DMS114 treated with DMSO at 0.1 percent for 48 hours (cell line): ENCODE measurements around the gene MRNIP.

Experiments
- DNase-seq: peaks from one replicate; lab custom pipeline; 2025; ENCODE audit not compliant: unreplicated experiment; lab: John Stamatoyannopoulos, UW

The MRNIP gene

DNA sequence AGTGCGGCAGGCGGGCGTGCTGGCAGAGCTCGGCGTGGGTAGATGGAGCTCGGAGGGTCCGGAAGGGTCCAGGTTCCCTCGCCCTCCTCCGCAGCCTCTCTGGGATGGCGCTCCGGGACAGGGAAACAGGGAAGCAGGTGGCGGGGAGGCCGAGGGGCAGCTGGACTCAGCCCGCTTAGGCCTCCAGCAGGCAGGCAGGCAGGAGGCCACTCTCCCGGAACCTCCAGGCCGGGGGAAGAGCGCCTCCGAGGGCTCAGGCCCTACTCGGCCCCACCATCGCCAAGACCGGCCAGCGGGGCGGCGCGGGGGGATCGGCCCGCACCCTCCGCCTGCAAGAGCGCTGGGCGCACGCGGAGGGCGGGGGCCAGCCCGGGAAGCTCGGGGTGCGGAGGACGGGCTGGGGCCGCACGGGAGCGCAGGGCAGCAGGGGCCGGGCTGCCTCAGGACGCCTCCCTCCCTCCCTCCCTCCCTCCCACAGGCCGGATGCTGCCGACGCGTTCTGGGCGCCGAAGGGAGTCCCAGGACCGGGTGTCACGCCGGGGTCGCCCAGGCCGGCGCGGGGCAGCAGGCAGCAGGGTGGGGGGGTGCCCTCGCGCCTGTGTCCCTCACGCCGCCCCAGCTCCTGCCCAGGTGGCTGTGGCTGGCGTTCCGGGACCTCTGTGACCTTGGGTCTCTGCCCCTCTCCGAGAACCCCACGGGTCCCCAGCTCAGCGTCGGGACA, 52.9 kb downstream of the MRNIP start:
- DNase-seq: no peak

DNA sequence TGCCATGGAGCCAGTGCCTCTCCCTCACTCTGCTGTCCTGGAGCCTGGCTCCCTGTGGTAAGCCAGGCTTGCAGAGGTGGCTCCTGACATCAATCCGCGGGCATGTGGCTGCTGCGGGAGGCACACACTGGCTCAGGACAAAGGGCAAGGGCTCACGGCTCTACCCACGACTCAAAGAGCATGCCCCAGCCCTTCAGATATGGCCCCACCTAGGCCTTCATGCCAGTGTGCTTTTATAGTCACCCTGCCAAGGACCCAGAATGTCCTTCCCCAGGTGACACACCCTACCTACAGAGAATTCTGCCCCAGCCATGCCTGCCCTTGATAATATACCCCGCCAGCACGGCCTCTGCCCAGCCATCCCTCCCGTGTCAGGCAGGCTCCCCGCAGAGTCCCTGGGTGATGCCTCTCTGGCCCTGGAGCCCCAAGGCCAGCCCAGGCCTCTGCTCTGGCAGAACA, 53.5 kb downstream of the MRNIP start:
- DNase-seq: no peak

DNA sequence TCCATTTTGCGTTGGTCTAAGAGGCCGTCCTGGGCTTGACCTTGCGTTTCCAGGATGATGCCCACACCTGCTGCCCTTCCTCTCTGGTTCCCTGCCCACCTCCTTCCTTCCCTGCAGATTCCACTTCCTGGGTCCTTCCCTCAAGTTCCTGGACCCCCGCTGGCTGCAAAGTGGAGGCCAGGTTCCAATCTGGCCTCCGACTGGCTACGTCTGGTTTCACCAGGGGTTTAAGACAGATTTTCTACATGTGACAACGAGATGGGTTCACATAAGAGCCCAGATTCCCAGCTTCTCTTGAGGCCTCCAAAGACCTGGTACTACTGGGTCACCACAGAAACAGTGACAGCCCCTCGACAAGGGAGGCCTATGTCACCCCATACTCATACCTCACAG, 54.1 kb downstream of the MRNIP start:
- DNase-seq: no peak

DNA sequence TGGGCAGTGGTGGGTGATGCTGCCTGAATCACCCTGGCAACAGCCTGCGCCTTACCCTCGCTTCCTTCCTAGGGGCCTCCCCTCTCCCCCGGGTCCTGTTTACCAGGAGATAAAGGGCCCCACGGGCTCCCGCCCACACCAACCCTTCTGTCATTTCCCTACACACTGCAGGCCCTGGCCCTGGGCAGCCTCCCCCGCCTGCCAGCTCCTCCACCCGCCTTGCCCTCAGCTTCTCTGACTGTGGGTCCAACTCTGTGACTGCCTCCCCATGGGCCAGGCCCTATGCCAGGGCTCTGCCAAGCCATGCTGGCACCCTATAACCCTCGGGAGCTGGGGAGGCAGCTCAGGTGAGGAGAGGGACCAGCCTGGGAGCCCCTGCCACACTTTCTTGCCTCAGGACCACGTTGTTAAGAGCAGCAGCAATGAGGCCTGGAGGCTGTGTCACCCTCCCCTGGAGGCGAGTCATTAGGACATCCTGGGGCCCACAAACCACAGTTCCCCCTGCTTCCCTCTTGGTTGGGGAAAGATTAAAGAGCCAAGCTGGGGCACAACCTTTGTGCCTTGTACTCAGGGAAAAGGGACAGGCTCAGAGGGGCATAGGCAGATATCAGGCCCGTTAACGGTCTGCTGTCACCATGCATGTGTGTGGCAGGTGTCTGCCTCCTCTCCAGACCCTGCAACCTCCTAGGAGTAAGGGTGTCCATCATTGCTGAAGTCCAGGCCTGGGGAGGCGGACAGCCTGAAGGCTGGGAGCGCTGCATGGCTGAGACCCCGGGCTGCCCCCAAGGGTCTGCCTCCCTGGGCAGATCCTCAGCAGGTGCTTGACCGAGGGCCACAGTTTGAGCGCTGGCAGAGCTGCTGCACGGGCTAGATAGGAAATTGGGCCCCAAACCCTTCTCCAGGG, 54.7 kb downstream of the MRNIP start:
- no peak for DNase-seq

DNA sequence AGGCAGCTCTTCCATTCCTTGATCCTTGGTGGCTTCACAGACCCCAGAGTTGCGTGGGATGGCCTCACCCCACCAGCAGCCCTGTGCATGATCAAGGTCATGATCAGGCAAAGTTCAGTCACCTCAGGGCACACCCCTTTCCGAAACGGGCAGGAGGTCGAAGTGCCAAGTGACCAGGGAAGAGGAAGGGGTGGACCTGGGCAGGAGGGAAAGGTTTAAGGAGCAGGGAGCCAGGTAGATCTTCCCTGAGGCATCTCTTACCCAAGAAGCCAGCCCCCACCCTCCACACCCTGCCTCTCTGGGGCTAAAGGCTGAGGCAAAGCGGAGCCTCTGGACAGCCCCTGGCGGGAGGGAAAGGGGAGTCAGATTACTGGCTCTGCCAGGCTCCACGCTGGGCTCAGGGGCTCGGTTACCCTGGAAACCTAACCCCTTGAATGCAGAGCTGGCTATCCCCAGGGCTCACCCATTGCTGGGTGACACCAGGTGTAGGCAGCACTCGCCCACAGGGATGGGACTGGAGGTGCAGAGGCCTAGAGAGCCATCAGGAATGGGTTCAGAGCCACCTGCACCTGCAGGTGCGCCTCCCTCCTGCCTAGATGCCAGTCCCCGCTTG, 55.6 kb downstream of the MRNIP start:
- no peak for DNase-seq

DNA sequence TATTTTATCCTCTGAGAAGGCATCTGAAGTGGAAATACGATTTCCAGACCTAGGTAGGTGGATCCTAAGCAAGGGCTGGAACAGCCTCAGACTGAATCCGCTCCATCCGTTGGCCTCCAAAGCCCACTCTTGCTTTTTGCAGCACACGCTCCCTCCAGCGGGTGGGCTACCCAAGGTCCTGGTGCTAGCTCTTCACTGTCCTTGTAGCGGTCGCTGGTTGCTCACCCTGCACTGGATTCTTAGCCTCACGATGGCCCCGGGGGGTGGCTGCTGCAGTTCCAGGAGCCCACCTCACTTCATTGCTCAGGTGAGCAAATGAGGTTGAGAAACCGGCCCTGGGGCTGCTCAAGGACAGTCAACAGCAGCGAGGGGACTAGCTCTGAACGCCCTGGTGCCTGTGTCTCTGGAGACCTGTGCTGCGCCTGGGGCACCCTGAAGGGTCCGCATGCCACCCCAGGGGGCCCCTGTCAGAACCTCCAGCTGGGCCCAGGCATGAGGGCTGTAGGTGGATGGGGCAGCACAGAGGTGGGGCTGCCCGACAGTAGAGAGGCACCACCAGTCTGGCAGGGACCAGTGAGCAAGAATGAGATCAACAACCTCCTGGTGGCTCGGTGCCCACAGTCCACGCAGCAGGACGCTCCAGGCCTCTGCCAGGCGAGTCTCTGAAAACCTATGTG, 56.3 kb downstream of the MRNIP start:
- DNase-seq: no peak

DNA sequence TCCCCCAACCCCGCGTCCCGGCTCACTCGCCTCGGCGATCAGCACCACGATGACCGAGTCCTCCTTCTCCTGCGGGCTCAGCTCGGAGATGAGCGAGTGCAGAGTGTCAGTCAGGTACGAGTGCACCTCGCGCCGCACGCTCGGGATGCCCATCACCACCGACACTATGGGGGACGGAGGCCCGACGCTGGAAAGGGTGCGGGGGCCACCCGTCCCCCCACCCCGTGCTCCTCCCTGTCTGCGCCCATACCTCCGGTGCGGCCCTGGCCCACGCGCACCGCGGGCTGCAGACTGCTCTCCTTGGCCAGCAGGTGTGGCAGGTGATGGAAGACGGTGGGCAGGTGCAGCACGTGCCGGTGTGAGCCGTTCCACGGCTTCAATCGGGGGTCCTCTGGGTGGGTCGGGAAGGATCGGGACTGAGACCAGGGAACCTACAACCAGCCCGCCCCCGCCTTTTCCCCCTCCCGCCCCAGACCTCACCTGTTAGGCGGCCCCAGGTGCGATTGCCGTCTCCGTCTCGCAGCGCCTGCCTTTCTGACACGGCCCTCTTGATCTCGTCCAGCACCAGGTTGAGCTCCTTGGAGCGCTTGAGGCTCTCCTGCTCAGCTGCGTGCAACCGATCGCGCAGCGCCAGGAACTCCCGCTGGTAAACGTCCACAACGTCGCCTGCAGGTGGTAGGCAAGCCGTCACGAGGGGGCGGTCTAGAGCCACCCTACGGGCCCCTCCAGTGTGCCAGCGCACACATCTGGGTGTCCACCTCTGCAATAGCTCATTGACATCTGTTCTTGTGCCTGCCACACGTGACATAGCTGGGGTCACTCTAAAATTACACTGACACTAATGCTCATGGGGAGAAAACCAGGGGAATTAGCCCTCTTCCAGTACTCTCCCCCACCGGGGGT, 57.1 kb downstream of the MRNIP start:
- DNase-seq: no peak

DNA sequence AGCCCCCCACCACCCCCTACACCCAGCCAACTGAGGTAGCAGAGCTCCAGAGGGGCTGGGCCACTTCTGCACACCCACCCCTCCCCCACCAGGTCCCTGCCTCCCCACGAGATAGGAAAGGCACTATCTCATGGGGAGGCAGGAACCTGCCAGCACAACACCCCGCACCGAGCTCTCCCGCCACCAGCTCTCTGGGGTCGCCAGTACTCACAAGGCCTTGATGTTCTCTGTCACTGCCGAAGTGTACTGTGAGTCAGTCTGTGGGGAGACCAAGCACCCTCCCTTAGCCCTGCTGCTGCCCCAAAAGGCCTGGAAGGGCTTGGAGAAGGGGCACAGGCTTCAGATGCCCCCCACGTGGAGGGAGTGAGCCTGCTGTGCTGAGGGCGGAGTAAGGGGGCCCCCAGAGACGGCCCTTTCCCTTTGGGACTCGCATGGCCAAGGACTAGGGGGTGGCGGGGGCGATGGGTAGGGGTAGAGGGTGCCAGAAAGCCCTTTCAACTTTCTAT, 57.9 kb downstream of the MRNIP start:
- DNase-seq: no peak

DNA sequence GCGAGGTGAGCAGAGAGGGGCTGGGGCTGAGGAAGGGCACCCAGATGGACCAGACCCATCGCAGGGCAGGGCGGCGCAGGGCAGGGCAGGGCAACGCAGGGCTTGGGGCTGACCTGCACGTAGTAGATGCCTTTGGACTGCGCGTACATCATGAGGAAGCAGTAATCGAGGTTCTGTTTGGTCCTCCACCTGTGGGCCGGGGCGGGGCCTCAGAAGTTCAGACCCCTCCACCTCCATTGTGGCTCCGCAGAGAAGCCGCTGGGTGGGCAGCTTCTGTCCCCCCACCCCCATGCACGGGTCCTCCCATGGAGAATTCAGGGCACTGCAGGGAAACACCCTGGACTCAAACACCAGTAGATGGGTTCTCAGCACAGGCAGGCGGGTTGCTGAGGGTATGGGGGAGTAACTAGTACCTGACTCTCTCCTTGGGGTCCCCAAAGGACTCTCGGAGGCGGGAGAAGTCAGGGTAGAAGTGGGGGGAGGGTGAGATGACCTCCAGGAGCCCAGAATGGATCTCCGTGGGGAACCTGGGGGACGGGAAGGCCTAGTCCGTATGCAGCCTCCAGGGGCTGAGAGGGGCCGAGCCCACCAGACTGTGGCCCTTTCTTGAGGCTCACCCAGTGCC, 58.4 kb downstream of the MRNIP start:
- no peak for DNase-seq

DNA sequence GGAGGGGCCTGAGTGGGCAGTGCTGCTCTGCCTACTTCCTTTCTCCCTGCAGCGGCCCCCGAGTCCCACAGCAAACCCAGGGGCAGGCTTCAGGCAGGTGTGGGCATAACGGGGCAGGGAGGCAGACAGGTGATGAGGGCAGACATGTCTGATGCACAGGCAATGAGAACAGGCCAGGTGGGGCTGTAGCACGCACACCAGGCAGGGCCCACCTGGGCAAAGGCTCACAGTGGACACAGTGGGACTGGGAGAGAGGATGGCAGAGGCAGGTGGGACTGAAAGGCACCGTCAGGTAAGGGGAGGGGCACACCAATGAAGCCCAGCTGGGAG, 59.0 kb downstream of the MRNIP start:
- DNase-seq: no peak

DNA sequence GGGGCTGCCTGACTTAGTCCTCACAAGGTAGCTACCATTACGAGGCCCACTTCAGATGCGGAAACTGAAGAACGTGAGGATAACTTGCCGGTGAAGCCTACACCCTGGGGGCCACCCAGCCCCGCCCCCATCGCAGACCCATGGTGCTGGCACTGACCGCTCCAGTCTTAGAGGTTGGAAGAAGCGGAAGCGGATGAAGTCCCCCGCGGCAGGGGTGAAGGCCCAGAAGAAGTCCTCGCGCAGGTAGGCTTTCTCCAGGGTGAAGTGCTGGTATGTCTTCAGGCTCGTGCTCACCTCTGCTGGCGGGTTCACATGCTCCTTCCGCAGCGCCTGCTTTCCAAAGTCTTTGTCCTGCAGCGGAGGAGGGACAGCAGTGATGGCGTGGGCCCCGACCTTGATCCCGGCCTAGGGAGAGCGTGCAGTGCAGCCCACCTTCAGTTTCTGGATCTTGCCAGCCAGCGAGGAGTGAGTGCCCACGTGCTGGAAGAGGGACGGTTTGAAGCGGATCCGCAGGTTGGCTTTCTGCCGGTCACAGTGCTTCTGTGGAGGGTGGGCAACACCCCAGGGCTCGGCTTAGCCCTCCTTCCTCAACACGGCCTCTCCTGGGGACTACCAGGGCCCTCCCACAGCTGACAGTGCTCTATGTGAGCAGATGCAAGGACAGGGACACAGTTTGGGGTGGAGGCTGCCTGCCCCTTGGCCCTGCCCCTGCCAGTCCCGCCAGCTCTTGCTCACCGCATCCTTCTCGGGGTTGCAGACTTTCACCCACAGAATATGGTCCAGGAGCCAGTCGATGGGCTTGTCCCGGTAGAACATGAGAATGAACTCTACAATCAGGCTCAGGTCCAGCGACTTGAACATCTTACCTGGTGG, 59.6 kb downstream of the MRNIP start:
- DNase-seq: no peak

DNA sequence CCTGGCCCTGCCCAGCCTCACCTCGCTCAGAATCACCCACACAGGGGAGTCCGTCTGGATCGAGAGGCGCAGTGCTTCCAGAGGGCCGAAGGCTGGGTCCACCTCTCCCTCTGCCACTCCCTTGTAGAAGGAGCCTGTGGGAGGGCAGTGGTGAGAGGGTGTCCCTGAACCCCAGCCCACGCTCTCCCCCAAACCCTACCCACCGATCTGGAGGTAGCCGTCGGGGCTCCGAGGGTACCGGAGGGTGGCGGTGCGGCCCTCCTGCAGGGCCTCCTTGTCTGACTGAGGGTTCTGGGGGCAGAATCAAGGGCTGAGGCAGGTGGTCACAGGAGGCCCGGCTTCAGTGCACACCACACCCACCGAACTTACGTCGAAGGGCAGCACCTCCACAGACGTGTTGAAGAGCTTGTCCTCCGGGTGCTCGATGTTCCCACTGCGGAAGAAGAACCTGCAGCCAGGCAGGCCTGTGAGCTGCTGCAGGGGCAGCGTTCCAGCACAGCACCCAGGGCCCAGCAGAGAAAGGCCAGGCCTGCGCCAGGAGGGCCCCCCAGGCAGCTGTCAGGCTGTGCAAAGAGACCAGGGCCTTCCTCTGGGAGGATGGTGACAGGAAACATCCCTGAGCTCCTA, 60.4 kb downstream of the MRNIP start:
- no peak for DNase-seq

DNA sequence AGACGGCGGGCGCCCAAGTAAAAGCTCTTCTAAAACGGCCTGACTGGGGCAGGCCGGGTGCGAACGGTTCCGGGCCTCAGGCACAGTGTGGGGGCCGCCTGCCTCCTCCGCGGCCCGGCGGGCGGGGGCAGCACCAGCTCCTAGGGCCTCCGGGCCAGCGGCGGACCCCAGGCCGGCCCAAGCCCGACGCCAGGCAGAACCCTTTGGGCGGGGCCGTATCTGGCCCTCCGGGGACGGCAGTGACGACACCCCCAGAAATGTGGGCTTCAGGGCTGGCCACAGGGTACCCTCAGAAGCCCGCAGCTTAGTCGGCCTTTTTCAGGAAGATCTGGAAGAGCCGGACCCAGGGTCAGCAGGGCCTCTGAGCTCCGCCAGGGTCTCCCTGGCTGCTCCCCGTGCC, 60.9 kb downstream of the MRNIP start:
- no peak for DNase-seq

DNA sequence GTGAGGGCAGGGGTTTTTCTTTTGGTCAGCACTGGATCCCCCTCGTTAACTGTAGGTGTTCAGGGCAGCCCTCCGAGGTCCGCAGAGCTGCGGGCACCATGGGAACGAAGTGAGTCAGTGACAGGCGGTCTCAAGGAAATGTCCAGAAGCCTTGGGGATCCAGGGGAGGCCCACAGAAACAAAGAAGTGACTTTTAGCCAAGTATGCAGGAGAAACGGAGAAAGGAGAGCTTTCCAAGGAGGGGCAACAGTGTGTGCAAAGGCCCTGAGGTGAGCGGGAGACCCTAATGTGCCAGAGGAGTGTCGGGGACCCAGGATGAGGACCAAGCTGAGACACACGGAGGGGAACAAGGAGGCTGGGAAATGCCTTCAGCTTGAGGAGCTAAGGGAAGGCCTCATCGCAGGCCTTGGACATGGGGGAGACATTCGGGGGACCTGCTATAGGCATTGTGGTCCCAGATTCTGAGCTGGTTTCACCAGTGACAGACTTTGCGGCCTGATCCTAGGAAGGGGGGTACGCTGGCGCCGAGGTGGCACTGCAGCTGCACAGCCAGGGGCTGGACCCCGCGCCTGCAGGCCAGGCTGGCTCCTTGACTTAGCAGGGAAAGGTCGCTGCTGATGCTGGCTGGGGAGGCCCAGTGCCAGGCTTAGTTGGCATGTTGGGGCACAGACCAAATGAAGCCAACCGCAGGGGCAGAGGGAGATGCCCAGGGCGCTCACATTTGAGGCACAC, 61.6 kb downstream of the MRNIP start:
- DNase-seq: no peak

DNA sequence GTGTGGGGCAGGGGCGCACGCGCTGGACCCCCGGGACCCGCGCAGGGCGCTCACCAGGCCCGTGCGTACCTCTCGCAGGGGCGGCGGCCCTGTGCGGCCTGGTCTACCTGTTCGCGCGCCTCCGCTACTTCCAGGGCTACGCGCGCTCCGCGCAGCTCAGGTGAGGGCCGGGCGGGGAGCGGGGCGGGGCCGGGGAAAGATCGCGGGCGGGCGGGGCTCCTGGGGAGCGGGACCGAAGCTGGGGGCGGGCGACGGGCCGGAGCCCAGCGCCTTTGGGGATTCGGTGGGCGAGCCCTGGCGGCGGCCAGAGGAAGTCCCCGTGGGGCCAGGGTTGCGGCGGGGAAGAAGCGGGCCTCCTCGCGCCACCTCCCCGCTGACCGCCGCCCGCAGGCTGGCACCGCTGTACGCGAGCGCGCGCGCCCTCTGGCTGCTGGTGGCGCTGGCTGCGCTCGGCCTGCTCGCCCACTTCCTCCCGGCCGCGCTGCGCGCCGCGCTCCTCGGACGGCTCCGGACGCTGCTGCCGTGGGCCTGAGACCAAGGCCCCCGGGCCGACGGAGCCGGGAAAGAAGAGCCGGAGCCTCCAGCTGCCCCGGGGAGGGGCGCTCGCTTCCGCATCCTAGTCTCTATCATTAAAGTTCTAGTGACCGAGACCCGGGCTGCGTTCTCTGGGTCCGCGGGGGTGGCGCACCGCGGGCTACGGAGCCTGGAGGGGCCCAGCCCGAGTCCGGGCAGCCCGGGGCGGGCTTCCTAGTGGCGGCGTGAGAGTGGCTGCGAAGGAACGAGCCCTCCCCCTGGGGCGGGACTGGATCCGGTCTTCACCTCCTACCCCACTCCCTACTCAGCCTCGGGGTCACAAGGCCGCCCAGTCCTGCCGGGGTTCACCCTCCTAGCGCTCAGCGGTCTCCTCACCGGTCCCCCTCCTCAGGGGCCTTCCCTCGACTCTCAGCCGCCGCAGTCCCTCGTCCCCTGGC, 62.5 kb downstream of the MRNIP start:
- peak; percentile 36 for DNase-seq

DNA sequence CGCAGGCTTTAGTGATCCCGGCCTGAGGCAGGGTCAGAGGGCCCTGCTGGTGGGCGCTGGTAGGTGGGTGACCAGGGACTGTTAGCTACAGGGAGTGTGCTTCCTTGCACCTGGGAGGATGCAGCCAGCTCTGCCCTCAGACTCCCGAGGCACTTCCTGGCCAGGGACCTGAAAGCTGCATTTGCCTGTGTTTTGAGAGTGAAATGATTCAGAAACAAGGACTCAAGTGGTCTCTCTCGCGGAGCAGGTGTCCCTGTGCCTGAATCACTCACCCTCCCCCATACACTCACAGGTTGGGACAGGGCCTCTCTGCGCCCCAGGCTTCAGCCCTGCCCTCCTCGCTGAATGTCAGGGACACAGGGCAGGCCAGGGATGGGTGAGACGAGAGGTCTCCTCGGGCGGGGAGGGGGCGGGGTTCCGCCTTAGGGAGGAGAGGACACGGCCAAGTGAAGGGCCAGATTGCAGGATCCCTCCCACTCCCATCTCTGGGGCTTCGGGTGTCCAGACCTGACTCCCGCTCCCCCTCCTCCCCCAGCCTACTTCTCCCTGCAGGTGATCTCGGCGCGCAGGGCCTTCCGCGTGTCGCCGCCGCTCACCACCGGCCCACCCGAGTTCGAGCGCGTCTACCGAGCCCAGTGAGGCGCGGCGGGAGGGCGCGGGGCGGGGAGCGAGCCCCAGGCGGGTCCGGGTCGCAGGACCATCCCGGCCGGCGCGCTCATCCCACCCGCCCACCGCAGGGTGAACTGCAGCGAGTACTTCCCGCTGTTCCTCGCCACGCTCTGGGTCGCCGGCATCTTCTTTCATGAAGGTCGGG, 63.4 kb downstream of the MRNIP start:
- no peak for DNase-seq
